GM10847 (cell line): ENCODE data around the gene NUP98.

Source experiments
- POLR2A ChIP-seq: IDR thresholded peaks from 2 replicates; pipeline ENCODE4 v1.6.1; 2011; ENCODE audit not compliant: insufficient read length; ENCODE audit errors: extremely low read depth

Gene NUP98

DNA sequence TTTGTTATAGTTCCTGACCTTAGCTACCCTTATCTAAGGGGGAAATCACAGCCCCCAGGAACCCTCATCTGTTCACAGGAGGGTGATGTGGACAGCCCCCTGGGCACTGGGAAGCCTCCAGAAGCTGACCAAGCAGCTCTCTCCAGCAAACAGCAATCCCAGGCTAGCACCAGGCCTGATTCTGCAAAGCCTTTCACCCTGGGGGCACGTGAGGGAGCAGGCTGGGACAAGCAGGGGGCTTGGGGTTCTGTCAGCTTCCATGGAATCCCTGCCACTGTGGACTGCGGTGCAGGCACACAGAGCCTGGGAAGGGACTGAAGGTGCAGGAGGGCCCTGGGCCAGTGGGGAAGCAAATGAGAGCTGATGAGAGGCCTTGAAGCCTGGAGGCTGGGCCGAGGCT is 13.1 kb upstream of the NUP98 start:
- no peak for TF ChIP-seq POLR2A

DNA sequence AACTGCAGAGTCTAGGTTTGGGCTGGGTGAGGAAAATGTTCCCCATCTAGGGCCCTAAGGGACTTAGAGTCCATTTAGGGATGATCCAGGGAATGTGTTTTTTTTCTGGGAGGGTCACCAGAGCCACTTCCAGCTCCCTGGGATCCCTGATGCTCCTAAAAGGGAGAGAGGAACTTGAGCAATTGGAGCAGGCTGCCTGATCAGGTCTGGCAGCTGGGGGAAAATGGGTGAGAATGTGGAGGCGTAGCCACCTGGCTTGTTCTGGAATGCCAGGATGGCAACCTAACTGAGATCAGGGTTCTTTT is 12.2 kb upstream of the NUP98 start:
- TF ChIP-seq POLR2A: no peak

DNA sequence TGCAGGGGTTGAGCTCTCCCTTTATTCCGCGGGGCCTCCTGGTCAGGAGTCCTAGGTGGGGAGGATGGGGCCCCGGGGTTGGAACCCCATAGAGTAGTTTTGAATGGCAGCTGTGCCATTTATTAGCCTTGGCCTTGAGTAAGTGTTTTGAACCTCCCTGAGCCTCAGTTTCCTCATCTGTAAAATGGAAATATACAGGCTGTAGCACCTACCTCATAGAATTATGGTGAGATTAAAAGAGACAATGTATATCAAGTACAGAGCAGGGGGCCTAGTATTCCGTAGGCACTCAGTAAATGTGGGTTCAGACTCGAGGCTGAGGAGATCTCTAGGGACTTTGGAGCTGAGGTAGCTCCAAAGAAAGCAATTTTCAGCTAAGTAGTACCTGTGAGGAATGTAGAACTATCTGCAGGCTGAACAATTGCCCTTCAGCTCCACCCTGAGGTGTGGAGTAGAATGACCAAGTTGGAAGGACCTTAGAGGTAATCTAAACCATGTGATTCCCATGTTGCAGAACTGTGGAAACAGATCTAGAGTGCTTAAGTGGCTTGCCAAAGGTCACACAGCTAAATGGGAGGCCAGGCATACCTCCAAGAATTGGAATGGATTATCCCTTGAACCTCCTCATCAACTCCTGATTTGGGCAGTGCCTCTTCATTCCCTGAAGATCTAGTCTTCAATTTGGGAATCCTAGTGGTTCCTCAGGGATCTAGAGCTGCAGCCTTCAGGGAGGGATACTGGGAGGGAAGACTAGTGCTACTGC is 11.7 kb upstream of the NUP98 start:
- no peak for TF ChIP-seq POLR2A

DNA sequence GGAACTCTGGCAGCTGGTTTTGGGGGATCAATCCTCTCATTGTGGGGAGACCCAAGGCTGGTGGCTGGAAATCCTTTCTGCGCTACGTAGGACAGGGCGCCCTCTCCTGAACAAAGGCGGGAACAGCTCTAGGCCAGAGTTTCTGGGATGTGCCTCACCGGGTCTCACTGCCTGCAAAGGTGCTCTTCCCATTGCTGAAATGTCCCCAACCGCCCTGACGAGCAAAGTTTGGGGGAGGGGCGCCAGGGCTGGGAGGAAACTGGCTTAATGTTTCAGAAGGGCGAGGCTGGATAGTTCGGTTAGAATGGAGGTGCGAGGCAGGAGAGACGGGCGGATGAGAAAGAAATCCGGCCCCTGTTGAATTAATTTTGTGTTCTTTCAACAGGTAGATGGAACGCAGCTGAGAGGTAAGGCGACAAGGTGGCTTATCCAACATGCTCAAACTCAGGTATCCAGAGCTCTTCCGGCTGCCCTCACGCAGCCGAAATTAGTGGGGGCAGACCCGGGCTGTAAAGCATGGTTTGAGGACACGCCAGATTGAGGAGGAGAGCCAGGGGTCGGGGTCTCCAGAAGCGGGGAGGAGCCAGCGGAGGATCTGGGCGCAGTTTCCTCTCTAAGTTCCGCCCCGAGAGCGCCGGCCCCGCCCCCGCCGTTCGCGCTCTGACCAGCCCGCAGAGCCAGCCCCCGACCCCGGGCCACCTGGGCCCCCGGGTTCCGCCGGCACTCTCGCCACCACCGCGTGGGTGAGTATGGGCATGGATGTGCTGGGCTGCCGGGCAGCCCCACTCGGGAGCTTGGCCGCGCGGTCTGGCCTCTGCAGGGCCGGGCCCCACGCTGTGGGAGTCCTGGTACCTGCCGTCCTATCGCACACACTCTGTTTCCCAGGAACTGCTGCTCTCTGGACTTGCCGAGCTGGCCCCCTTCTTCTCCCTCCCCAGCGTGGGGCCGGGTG is 10.8 kb upstream of the NUP98 start, which contains the start of gene PGAP2:
Gene PGAP2, plus strand, starts transcription at position 652 of the 952 bp plus-strand sequence. CDS start 2,700 bp downstream, outside the sequence.
- TF ChIP-seq POLR2A: peak; percentile 17

DNA sequence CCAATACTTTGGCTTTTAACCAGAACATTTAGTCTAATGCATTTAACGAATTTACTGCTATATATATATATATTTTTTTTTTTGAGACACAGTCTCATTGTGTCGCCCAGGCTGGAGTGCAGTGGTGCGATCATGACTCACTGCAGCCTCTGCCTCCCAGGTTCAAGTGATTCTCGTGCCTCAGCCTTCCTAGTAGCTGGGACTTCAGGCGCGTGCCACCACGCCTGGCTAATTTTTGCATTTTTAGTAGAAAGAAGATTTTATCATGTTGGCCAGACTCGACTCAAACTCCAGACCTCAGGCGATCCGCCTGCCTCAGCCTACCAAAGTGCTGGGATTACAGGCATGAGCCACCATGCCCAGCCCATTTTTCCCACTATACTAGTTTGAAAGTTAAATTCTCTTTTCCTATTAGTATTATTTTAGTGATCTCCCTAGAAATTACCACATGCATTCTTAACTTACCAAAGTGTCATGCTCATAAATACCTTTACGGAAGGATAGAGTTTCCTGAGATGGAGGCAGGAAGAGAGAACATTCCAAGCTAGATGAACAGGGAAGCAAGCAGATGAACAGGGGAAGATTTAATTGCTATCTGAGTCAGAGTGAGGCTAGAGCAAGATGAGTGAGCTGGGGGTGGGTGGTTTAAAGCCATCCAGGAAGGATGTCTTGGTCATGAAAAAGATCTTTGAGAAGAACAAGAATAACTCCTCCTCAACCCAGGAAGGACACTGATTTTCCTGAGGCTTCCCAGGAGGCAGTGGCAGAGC is 6.6 kb upstream of the NUP98 start:
- TF ChIP-seq POLR2A: no peak

DNA sequence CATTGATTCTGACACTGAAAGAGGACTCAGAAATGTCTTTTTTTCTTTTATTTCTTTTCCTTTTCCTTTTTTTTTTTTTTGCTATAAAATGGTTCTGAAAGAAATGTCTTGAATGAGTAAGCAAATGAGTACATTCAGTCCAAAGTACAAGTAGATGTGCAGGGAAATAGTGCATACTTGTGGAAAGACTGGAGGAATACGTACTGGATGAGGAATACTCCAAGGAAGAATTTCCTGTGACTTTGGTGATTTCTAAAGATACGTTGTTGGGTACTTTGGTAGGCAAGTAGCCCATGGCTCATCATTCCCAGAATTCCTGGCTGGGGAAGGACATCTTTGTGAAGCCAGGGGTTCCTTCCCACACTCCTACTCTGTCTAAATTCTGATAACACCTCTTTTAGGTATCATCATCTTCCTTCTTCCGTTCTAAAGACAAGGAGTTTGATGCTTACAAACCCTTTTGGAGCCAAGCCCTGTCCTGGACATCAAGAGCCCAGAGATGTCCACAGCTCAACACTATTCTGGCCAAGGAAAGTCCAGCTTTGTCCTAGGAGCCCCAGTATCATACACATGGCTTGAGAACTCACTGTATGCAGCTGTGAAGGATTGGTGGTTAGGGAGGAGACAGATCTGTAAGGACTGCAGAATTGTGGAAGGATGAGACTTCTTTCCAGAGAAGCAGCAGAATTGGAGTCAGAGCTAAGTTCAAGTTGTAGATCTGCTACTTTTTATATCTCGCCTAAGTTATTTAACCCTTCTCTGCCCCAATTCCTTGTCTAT is 4.8 kb upstream of the NUP98 start:
- TF ChIP-seq POLR2A: no peak

DNA sequence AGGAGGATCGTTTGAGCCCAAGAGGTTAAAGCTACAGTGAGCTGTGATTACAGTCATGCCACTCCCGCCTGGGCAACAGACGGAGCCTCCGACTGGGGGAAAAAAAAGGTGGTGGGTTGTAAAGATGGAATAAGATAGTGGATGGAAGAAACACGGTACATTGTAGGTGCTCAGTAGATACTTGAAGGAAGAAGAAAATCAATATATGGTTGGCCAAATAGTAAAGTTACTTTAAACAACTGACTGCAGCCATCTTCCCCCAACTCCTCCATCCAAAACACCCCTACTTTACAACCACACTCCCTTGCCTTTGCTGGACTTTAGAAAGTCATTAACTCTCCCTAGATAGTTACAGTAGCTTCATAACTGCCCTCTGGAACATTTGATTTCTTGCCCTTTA is 2.5 kb upstream of the NUP98 start:
- TF ChIP-seq POLR2A: no peak

DNA sequence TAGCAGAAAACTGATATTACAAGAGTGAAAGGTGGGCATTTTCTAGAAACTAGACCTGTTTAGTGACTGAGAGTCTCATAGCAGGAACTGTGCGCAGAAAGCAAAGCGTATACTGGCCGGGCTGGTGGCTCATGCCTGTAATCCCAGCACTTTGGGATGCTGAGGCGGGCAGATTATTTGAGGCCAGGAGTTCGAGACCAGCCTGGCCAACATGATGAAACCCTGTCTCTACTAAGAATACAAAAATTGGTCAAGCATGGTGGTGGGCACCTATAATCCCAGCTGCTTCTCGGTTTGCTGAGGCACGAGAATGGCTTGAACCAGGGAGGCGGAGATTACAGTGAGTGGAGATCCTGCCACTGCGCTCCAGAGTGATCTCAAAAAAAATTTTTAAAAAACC is 1.8 kb upstream of the NUP98 start:
- no peak for TF ChIP-seq POLR2A

DNA sequence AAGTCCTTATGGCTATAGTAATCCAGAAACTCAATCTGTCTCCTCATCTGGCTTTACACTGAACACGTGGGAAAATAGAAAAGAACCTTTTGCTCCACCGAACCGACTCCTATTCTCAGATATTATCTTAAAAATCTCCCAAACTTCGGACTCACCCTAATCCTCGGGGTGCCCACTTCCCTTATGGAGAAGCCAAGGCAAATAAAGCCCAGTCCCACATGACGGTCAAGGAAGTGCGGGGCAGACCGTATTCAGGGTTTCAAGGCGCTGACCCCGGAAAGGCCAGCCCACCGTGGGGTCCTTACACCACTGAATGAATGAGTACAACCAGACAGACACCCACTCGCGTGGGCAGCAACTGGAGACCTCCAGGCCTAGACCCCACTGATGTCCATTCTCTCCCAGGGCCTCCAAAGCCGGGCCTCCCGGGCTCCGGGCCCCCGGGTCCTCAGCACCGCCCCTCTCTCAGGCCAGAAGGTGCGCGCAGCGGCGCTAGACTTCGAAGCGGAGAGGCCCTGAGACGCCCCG is 489 bp downstream of the NUP98 start:
- TF ChIP-seq POLR2A: no peak

DNA sequence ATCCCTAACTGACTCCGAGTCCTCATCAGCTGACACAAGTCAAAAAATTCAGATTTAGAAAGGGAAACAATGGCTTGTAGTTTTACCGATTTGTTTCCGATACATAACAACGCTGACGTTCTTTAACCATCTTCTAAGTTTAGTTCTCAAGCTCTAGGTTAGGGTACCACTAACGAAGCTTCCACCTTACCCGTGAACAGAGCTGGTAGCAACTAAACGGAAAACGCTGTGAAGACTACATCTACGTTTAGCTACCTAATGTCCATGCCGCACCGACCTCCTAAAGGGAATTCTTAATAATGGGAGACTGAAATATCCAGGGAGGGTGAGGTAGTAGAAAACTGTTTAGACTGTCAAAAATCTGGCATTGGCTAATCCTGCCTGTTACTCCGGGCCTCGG is 1.0 kb downstream of the NUP98 start:
- TF ChIP-seq POLR2A: no peak

DNA sequence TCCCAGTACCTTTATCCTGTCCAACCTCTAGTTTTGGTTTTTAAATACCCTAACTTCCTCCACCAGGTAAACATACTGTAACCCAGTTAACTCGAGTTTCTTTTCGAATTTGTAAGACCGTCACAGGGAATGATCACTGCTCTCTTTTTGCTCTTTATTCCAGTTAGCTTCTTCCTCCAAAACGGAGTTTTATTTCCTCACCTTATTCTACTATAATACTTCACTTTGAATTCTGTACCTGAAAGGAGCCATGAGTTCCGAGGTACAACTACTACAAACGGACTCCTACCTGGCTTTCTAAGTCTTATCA is 1.4 kb downstream of the NUP98 start:
- no peak for TF ChIP-seq POLR2A

DNA sequence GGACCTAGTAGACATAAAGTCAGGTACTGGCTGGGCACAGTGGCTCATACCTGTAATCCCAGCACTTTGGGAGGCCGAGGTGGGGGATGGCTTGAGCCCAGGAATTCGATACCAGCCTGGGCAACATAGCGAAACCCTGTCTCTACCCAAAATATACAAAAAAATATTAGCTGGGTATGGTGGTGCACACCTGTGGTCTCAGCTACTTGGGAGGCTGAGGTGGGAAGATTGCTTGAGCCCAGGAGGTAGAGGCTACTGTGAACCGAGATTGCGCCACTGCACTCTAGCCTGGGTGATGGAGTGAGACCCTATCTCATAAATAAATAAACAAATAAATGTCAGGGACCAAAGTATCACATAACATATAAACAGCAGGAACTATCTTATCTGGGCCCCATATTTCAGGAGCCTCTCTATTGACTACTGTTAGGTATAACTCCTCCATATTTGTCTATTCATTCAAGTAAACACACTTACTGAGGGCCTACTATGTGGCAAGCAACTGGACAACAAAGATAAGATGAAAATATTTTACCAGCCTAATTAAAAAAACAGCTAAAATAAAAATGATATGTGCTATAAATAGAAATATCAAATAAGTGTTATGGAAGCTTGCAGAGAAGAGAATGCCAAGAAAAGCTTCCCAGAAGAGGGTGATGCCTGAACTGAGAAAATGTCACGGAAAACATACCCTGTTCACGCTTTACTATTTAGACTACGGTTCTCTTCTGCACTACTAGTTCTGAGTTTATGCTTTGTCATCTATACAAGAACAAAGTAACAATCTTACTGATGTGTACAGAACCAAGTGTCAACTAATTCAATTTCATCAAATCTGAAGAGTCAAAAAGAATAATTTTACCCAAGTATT is 2.0 kb downstream of the NUP98 start:
- TF ChIP-seq POLR2A: no peak

DNA sequence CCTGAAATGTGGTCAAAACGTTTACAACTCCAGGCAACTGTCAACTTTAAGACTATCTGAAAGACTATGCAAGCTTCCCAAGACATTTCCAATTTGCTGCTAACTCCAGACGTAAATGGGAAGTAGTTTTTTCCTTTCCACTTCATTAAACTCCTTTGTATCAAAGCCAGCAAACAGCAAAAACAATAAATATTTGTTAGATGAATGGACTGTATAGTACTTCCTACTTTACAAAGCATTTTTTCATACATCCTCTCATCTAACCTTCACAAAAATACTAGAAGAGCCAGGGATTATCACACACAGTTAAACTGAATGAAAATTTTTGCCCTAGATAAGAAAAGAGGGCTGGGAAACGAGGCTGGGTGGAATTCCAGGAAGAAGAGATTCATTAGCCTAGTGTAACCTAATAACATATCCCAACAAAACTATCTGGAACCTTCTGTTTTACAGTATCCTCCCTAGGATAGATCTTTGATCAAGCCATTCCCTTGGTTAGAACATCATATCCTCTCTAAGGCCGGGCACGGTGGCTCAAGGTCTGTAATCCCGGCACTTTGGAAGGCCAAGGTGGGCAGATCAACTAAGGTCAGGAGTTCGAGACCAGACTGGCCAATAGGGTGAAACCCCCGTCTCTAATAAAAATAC is 10.4 kb downstream of the NUP98 start:
- TF ChIP-seq POLR2A: no peak
